SK-N-SH treated with all-trans-retinoic acid at 6 μM for 48 hours (cell line): ENCODE results near the gene NSUN2.

Experiments
- ATAC-seq: fragments of 200-7000 bp; cut with Tn5 transposase; 3 replicates; pipeline ENCODE4 v1.9.1; 2020; ENCODE audit warnings: mild to moderate bottlenecking, moderate library complexity
- BACH2 ChIP-seq: fragments of 250-450 bp; sonication (Bioruptor Pico); IDR thresholded peaks from 2 replicates; pipeline ENCODE4 v1.9.0; 2021; ENCODE audit warnings: mild to moderate bottlenecking, borderline replicate concordance
- CREB5 ChIP-seq: fragments of 250-450 bp; sonication (Bioruptor Pico); IDR thresholded peaks from 2 replicates; pipeline ENCODE4 v1.5.1; 2020; ENCODE audit warnings: low read depth, mild to moderate bottlenecking, moderate library complexity
- CSDC2 ChIP-seq: fragments of 250-450 bp; sonication (Bioruptor Pico); IDR thresholded peaks from 2 replicates; pipeline ENCODE4 v1.5.0; 2020; ENCODE audit warnings: mild to moderate bottlenecking, moderate library complexity
- ESRRG ChIP-seq: fragments of 250-450 bp; sonication (Bioruptor Pico); IDR thresholded peaks from 2 replicates; pipeline ENCODE4 v1.6.1; 2021; ENCODE audit warnings: mild to moderate bottlenecking
- GLIS3 ChIP-seq: fragments of 250-450 bp; sonication (Bioruptor Pico); IDR thresholded peaks from 2 replicates; pipeline ENCODE4 v1.5.0; 2020; ENCODE audit warnings: mild to moderate bottlenecking, moderate library complexity
- ISL1 ChIP-seq: fragments of 250-450 bp; sonication (Bioruptor Pico); IDR thresholded peaks from 2 replicates; pipeline ENCODE4 v2.1.2; 2022; ENCODE audit warnings: mild to moderate bottlenecking, moderate library complexity
- OSR1 ChIP-seq: fragments of 250-450 bp; sonication (Bioruptor Pico); IDR thresholded peaks from 2 replicates; pipeline ENCODE4 v1.8.0; 2022; ENCODE audit warnings: moderate library complexity, mild to moderate bottlenecking, inconsistent platforms
- PATZ1 ChIP-seq: fragments of 250-450 bp; sonication (Bioruptor Pico); IDR thresholded peaks from 2 replicates; pipeline ENCODE4 v1.8.0; 2020; ENCODE audit warnings: mild to moderate bottlenecking, moderate library complexity, borderline replicate concordance
- PPARA ChIP-seq: fragments of 250-450 bp; sonication (Bioruptor Pico); IDR thresholded peaks from 2 replicates; pipeline ENCODE4 v1.5.0; 2020; ENCODE audit warnings: mild to moderate bottlenecking, borderline replicate concordance
- RARB ChIP-seq: fragments of 250-450 bp; sonication (Bioruptor Pico); IDR thresholded peaks from 2 replicates; pipeline ENCODE4 v1.8.0; 2021; ENCODE audit warnings: mild to moderate bottlenecking, moderate library complexity
- SNAI2 ChIP-seq: fragments of 250-450 bp; sonication (Bioruptor Pico); IDR thresholded peaks from 2 replicates; pipeline ENCODE4 v1.5.0; 2020; ENCODE audit warnings: mild to moderate bottlenecking, moderate library complexity
- TCF4 ChIP-seq: fragments of 250-450 bp; sonication (Bioruptor Pico); IDR thresholded peaks from 2 replicates; pipeline ENCODE4 v1.8.0; 2021; ENCODE audit warnings: mild to moderate bottlenecking, moderate library complexity, borderline replicate concordance
- TOX ChIP-seq: fragments of 250-450 bp; sonication (Bioruptor Pico); IDR thresholded peaks from 2 replicates; pipeline ENCODE4 v1.8.0; 2021; ENCODE audit warnings: mild to moderate bottlenecking, moderate library complexity, borderline replicate concordance
- ZC3H10 ChIP-seq: fragments of 250-450 bp; sonication (Bioruptor Pico); IDR thresholded peaks from 2 replicates; pipeline ENCODE4 v1.5.1; 2021; ENCODE audit warnings: mild to moderate bottlenecking, moderate library complexity
- ZFP3 ChIP-seq: fragments of 250-450 bp; sonication (Bioruptor Pico); IDR thresholded peaks from 2 replicates; pipeline ENCODE4 v1.5.0; 2020; ENCODE audit warnings: mild to moderate bottlenecking, moderate library complexity
- ZFP30 ChIP-seq: fragments of 450-650 bp; formaldehyde crosslinking; IDR thresholded peaks from 2 replicates; pipeline ENCODE4 v1.5.0; 2022; ENCODE audit warnings: mild to moderate bottlenecking, moderate library complexity
- ZNF70 ChIP-seq: fragments of 450-650 bp; formaldehyde crosslinking; IDR thresholded peaks from 2 replicates; pipeline ENCODE4 v1.5.0; 2020; ENCODE audit warnings: mild to moderate bottlenecking, moderate library complexity
- ZNF8 ChIP-seq: fragments of 450-650 bp; formaldehyde crosslinking; IDR thresholded peaks from 2 replicates; pipeline ENCODE4 v1.5.0; 2020; ENCODE audit warnings: mild to moderate bottlenecking, moderate library complexity
- TF ChIP-seq, protein P1 (sequence below): fragments of 250-450 bp; sonication (Bioruptor Pico); IDR thresholded peaks from 2 replicates; pipeline ENCODE4 v1.8.0; 2021; ENCODE audit warnings: low read depth, mild to moderate bottlenecking, moderate library complexity, borderline replicate concordance

Gene NSUN2

GRCh38 chr5:6632888-6633468, at the start of gene NSUN2, which contains the start of gene SRD5A1:
Gene NSUN2, minus strand, starts transcription at chr5:6633044. Its CDS starts 65 bp downstream, at chr5:6632979.
Gene SRD5A1, plus strand, starts transcription at chr5:6633440. Its CDS starts 137 bp downstream, at chr5:6633577.
- TF ChIP-seq TOX (CRISPR knock-in tag), result no peak
- no peak for TF ChIP-seq ZC3H10
- no peak for TF ChIP-seq ESRRG (CRISPR knock-in tag)
- TF ChIP-seq ZFP3, result no peak
- TF ChIP-seq PPARA (CRISPR knock-in tag), result no peak
- no peak for TF ChIP-seq GLIS3 (CRISPR knock-in tag)
- TF ChIP-seq BACH2 (CRISPR knock-in tag), result no peak
- TF ChIP-seq OSR1 (CRISPR knock-in tag), result no peak
- no peak for TF ChIP-seq ZNF8 (CRISPR knock-in tag)
- TF ChIP-seq TCF4 (CRISPR knock-in tag), result no peak
- TF ChIP-seq, protein P1, sequence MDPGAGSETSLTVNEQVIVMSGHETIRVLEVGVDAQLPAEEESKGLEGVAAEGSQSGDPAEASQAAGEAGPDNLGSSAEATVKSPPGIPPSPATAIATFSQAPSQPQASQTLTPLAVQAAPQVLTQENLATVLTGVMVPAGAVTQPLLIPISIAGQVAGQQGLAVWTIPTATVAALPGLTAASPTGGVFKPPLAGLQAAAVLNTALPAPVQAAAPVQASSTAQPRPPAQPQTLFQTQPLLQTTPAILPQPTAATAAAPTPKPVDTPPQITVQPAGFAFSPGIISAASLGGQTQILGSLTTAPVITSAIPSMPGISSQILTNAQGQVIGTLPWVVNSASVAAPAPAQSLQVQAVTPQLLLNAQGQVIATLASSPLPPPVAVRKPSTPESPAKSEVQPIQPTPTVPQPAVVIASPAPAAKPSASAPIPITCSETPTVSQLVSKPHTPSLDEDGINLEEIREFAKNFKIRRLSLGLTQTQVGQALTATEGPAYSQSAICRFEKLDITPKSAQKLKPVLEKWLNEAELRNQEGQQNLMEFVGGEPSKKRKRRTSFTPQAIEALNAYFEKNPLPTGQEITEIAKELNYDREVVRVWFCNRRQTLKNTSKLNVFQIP (CRISPR knock-in tag), result no peak
- ATAC-seq, result peak; percentile 90

- TF ChIP-seq PPARA (CRISPR knock-in tag) (no peak), TOX (CRISPR knock-in tag) (no peak)
- ATAC-seq, result no peak
Observed at GRCh38 chr5:6682239-6682638, 49.4 kb upstream of the NSUN2 start.

- no peak for ATAC-seq
- TF ChIP-seq ZFP30 (CRISPR knock-in tag) (no peak), ZFP3 (no peak), CREB5 (CRISPR knock-in tag) (no peak), ISL1 (CRISPR knock-in tag) (no peak), PPARA (CRISPR knock-in tag) (no peak), SNAI2 (CRISPR knock-in tag) (no peak), TOX (CRISPR knock-in tag) (no peak), PATZ1 (CRISPR knock-in tag) (no peak), TCF4 (CRISPR knock-in tag) (no peak), RARB (CRISPR knock-in tag) (no peak), GLIS3 (CRISPR knock-in tag) (no peak), ZNF70 (CRISPR knock-in tag) (no peak), ESRRG (CRISPR knock-in tag) (no peak), CSDC2 (no peak)
- TF ChIP-seq, protein P1 (CRISPR knock-in tag), result no peak
Observed at GRCh38 chr5:6681682-6682081, 48.8 kb upstream of the NSUN2 start.

DNA sequence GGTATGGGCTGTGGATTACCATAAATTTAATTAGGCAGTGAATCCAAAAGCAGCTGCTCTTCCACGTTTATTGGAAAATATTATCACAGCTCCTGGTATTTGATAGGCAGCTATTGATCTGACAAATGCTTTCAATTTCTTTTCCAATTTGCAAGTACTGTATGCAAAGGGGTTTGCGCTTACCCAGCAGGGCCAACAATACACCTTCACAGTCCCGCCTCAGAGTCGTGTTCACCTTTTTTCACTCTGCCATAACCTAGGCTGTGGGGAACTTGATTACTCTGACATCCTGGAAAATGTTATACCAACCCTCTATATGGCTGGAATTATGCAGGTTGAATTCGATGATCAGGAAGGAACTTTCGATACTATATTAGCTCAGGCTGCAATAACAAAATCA, 48.1 kb upstream of the NSUN2 start:
- TF ChIP-seq OSR1 (CRISPR knock-in tag) (no peak), ZFP3 (no peak), TOX (CRISPR knock-in tag) (no peak), PPARA (CRISPR knock-in tag) (no peak), ZFP30 (CRISPR knock-in tag) (no peak), SNAI2 (CRISPR knock-in tag) (no peak), BACH2 (CRISPR knock-in tag) (no peak)
- no peak for ATAC-seq

- no peak for ATAC-seq
- TF ChIP-seq ESRRG (CRISPR knock-in tag) (no peak), GLIS3 (CRISPR knock-in tag) (no peak), PPARA (CRISPR knock-in tag) (no peak), TOX (CRISPR knock-in tag) (no peak)
Observed at GRCh38 chr5:6678385-6678784, 45.5 kb upstream of the NSUN2 start.
